ENCODE data around the gene COX18. TPM values are rescaled to one million over a fixed set of nuclear protein-coding genes. Genes with fewer than 3 reads are reported as not detected.

The COX18 gene
- total RNA-seq, 2 experiments from 2014 or later = 25.7 to 26.8 TPM

DNA sequence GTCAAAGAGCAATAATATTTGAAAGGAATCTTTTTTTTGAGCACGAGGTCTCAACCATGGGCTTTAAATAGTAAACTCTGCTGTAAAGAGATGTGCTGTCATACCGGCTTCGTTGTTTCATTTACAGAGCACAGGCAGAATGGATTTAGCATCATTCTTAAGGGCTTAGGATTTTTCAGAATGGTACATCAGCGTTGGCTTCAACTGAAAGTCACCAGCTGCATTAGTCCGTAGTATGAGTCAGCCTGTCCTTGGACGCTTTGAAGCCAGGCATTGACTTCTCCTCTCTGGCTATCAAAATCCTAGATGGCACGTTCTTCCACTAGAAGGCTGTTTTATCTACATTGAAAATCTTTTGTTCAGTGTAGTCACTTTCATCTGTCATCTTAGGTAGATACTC, 23.6 kb downstream of the COX18 start:
- ATAC-seq (no peak), DNase-seq (no peak)
- no peaks in the 10 kb centered on the region for H3K9me3 Mint-ChIP-seq
- CTCF ChIA-PET = no interaction called here
- no peaks in the 10 kb centered on the region for H3K36me3 Mint-ChIP-seq (ENCODE audit: low read depth)
- intact Hi-C loops (cut with micrococcal nuclease) = no loop called here
- TF ChIP-seq, protein P1, sequence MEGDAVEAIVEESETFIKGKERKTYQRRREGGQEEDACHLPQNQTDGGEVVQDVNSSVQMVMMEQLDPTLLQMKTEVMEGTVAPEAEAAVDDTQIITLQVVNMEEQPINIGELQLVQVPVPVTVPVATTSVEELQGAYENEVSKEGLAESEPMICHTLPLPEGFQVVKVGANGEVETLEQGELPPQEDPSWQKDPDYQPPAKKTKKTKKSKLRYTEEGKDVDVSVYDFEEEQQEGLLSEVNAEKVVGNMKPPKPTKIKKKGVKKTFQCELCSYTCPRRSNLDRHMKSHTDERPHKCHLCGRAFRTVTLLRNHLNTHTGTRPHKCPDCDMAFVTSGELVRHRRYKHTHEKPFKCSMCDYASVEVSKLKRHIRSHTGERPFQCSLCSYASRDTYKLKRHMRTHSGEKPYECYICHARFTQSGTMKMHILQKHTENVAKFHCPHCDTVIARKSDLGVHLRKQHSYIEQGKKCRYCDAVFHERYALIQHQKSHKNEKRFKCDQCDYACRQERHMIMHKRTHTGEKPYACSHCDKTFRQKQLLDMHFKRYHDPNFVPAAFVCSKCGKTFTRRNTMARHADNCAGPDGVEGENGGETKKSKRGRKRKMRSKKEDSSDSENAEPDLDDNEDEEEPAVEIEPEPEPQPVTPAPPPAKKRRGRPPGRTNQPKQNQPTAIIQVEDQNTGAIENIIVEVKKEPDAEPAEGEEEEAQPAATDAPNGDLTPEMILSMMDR (IDR thresholded peaks at IDR 0.05) = no peak
- no peaks in the 10 kb centered on the region for H3K4me1 Mint-ChIP-seq (ENCODE audit: low read depth)
- POLR2A ChIA-PET = no interaction called here
- no peak overlapping the region for H3K4me3 Mint-ChIP-seq
- no peak overlapping the region for H3K27ac Mint-ChIP-seq
- H3K27me3 Mint-ChIP-seq = peaks cover 4% of the 10 kb centered on the region

DNA sequence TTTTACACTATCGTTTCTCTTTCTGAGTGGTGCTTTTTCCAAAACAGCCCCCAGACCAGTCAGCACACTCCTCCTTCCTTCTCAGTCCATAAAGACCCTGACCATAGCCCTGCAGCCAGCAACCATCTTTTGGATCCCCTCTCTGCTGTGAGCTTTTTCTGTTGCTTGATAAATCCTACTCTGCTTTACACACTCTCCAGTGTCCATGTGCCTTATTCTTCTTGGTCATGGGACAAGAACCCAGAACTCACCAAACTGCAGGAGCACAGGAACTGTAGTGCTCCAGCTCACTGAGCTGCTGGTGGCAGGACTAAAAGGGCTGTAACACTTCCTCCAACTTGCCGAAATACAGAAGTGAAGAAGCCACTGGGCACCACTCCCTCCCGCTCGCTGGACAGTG, 32.5 kb downstream of the COX18 start:
- peaks cover 7% of the 10 kb centered on the region for H3K27me3 Mint-ChIP-seq

DNA sequence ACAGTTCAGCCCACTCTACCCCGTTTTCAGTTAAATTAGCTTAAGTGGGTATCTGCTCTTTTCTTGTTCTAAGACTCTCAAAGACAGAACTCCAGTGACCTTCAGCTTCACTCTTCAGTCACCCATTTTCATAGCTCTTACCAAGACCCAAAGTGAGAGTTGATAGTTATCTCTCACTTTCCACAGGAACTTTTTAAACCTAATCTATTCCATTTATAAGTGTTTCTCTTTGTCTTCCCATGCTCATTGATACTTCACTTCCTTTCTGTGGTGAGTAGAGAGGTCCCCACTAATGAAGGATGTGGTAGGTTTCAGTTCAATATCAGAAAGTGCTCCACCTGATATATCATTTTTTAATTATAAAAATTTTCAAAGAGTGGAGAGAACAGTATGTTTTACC, 33.4 kb downstream of the COX18 start:
- Mint-ChIP-seq H3K9me3 (peaks cover 9% of the 10 kb centered on the region), H3K36me3 (ENCODE audit: low read depth) (peaks cover 4% of the 10 kb centered on the region), H3K27ac (peak overlapping the region; percentile 37), H3K27me3 (peaks cover 6% of the 10 kb centered on the region), H3K4me3 (no peak overlapping the region), H3K4me1 (ENCODE audit: low read depth) (peaks cover 25% of the 10 kb centered on the region)
- TF ChIP-seq, protein P1 (IDR thresholded peaks at IDR 0.05) = no peak
- no peak for DNase-seq
- ChIA-PET CTCF (interaction anchor here (1.4 to 1.7 kb wide), 2 partner anchors 27 to 31 kb away, joined by 3 to 5 read pairs; no protein-coding TSS in a partner anchor), POLR2A (interaction anchor here (0.6 to 1.6 kb wide), 2 partner anchors 13 to 176 kb away, joined by 3 read pairs; no protein-coding TSS in a partner anchor)
- intact Hi-C loops (cut with micrococcal nuclease) = no loop called here
- peak; percentile 64 for ATAC-seq

More for the DNA sequence above, 32.5 kb downstream of the COX18 start:
- ATAC-seq = no peak
- peaks cover 9% of the 10 kb centered on the region for H3K9me3 Mint-ChIP-seq
- intact Hi-C loops (cut with micrococcal nuclease) = no loop called here
- no peak for DNase-seq
- ChIA-PET POLR2A (no interaction called here), CTCF (interaction anchor here (0.9 to 1.7 kb wide), 2 partner anchors 26 to 218 kb away, joined by 3 read pairs; no protein-coding TSS in a partner anchor)
- peaks cover 25% of the 10 kb centered on the region for H3K4me1 Mint-ChIP-seq (ENCODE audit: low read depth)
- no peak overlapping the region for H3K4me3 Mint-ChIP-seq
- peak overlapping the region; percentile 14 for H3K27ac Mint-ChIP-seq
- H3K36me3 Mint-ChIP-seq (ENCODE audit: low read depth) = peaks cover 4% of the 10 kb centered on the region
- TF ChIP-seq, protein P1 (IDR thresholded peaks at IDR 0.05) = no peak

DNA sequence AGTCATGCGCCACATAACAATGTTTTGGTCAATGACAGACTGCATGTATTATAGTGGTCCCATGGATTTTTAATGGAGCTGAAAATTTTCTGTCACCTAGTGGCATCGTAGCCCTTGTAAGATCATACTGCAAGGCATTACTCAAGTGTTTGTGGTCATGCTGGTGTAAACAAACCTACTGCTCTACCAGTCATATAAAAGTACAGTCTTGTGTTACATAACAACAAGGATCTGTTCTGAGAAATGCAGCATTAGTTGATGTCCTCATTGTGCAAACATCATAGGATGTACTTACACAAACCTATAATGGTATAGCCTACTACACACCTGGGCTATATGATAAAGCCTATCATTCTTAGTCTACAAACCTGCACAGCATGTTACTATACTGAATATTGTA, 34.6 kb downstream of the COX18 start:
- peaks cover 4% of the 10 kb centered on the region for H3K36me3 Mint-ChIP-seq (ENCODE audit: low read depth)
- H3K9me3 Mint-ChIP-seq = peaks cover 9% of the 10 kb centered on the region
- no peak overlapping the region for H3K4me3 Mint-ChIP-seq
- intact Hi-C loops (cut with micrococcal nuclease) = no loop called here
- TF ChIP-seq, protein P1 (IDR thresholded peaks at IDR 0.05) = no peak
- POLR2A ChIA-PET = no interaction called here
- H3K27me3 Mint-ChIP-seq = peaks cover 4% of the 10 kb centered on the region
- DNase-seq (no peak), ATAC-seq (no peak)
- CTCF ChIA-PET = no interaction called here
- no peak overlapping the region for H3K27ac Mint-ChIP-seq
- H3K4me1 Mint-ChIP-seq (ENCODE audit: low read depth) = peaks cover 25% of the 10 kb centered on the region

DNA sequence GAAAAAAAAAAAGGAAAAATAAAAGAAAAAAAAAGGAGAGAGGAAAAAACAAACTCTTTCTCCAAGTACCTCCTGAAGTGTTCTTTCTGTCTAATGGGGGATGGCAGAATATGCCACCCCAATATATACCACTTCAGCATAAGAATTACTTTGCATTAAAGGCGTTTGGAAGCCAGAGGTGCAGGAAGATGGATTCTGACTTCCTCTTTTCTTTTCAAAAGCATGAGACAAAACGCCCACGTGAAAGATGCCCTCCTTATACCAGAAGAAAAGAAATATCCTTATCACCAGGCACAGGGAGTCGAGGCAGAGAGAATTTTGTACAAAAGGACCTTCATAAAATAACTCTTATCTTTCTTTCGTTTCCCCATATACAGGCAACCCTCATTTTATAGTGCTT, 40.9 kb downstream of the COX18 start:
- TF ChIP-seq, protein P1 (IDR thresholded peaks at IDR 0.05) = no peak
- intact Hi-C loops (cut with micrococcal nuclease) = loop anchor here (10.0 kb wide), 1 partner anchor 524 kb away; no protein-coding TSS in a partner anchor
- Mint-ChIP-seq H3K4me1 (ENCODE audit: low read depth) (no peaks in the 10 kb centered on the region), H3K9me3 (no peaks in the 10 kb centered on the region), H3K27ac (no peak overlapping the region), H3K4me3 (no peak overlapping the region), H3K27me3 (peaks cover 2% of the 10 kb centered on the region), H3K36me3 (ENCODE audit: low read depth) (no peaks in the 10 kb centered on the region)
- ChIA-PET CTCF (no interaction called here), POLR2A (no interaction called here)
- ATAC-seq = no peak
- DNase-seq = no peak

All from activated CD8-positive, alpha-beta T cell treated with anti-CD3 and anti-CD28 coated beads for 36 hours (primary cell).